HEK293 (cell line): ENCODE results near the gene AFF4.
"Not testable (repeated sequence)": the region's sequence is repeated elsewhere in the genome, so short reads cannot be mapped to it uniquely, and the experiment has no call there.

Source experiments
- CTCF ChIA-PET: fragments of 350-600 bp; formaldehyde crosslinking; extraction: SDS; loops from one replicate; lab custom pipeline; 2021; ENCODE audit warnings: antibody characterized with exemption; lab: Yijun Ruan, JAX
- POLR2A ChIA-PET: fragments of 300-600 bp; formaldehyde crosslinking; extraction: SDS; loops from one replicate; lab custom pipeline; 2020; ENCODE audit warnings: antibody characterized with exemption, inconsistent platforms; lab: Yijun Ruan, JAX
- H3K27ac ChIP-seq: fragments of 200-500 bp; sonication (Bioruptor generic); 2 replicates; pipeline ENCODE4 v1.5.1; 2014; ENCODE audit warnings: low read depth, low read length, control low read depth, inconsistent platforms; ENCODE audit errors: extremely low read depth
- H3K36me3 ChIP-seq, 2 experiments: fragments of 200-500 bp in 1 of 2; sonication (Bioruptor generic) in 1 of 2; 1 replicate in 1 of 2; 2 replicates in 1 of 2; pipeline ENCODE4 v1.5.1; 2014 to 2017; ENCODE audit warnings: inconsistent platforms in 2 of 2, low read length in 2 of 2; ENCODE audit not compliant: control insufficient read depth in 2 of 2, insufficient read depth in 1 of 2
- H3K4me1 ChIP-seq: fragments of 200-500 bp; sonication (Bioruptor generic); 2 replicates; pipeline ENCODE4 v1.5.1; 2014; ENCODE audit warnings: mild to moderate bottlenecking, low read length, inconsistent platforms; ENCODE audit not compliant: control insufficient read depth, insufficient read depth
- H3K4me3 ChIP-seq: 2 replicates; pipeline ENCODE4 v1.5.1; 2011; ENCODE audit warnings: low read depth, mild to moderate bottlenecking, control low read depth, low read length, moderate library complexity
- H3K9me3 ChIP-seq: fragments of 200-500 bp; sonication (Bioruptor generic); 2 replicates; pipeline ENCODE4 v1.5.1; 2014; ENCODE audit warnings: low read depth, low read length, inconsistent platforms; ENCODE audit not compliant: control insufficient read depth, insufficient read depth
- OSR2 ChIP-seq: fragments of 450-650 bp; formaldehyde crosslinking; IDR thresholded peaks from 2 replicates; pipeline ENCODE4 v1.5.1; 2016; ENCODE audit warnings: missing biosample characterization, missing genetic modification characterization
- PRDM10 ChIP-seq: fragments of 450-650 bp; formaldehyde crosslinking; IDR thresholded peaks from 2 replicates; pipeline ENCODE4 v1.5.1; 2016; ENCODE audit warnings: missing biosample characterization, missing genetic modification characterization
- SP3 ChIP-seq: fragments of 450-650 bp; formaldehyde crosslinking; IDR thresholded peaks from 2 replicates; pipeline ENCODE4 v1.5.1; 2016; ENCODE audit warnings: missing biosample characterization, missing genetic modification characterization
- SP7 ChIP-seq: fragments of 450-650 bp; formaldehyde crosslinking; IDR thresholded peaks from 2 replicates; pipeline ENCODE4 v1.5.1; 2016; ENCODE audit warnings: missing biosample characterization, missing genetic modification characterization
- WT1 ChIP-seq: fragments of 450-650 bp; formaldehyde crosslinking; IDR thresholded peaks from 2 replicates; pipeline ENCODE4 v1.5.1; 2016; ENCODE audit warnings: missing biosample characterization, missing genetic modification characterization
- ZIC2 ChIP-seq: fragments of 450-650 bp; formaldehyde crosslinking; IDR thresholded peaks from 2 replicates; pipeline ENCODE4 v1.5.1; 2016; ENCODE audit warnings: missing biosample characterization, missing genetic modification characterization
- ZNF121 ChIP-seq: fragments of 450-650 bp; formaldehyde crosslinking; IDR thresholded peaks from 2 replicates; pipeline ENCODE4 v1.5.1; 2016; ENCODE audit warnings: missing biosample characterization, missing genetic modification characterization
- ZNF2 ChIP-seq: fragments of 450-650 bp; formaldehyde crosslinking; IDR thresholded peaks from 2 replicates; pipeline ENCODE4 v1.5.1; 2016; ENCODE audit warnings: missing biosample characterization, missing genetic modification characterization
- ZNF394 ChIP-seq: fragments of 450-650 bp; formaldehyde crosslinking; IDR thresholded peaks from 2 replicates; pipeline ENCODE4 v1.5.1; 2016; ENCODE audit warnings: missing biosample characterization, missing genetic modification characterization, mild to moderate bottlenecking, moderate library complexity, borderline replicate concordance
- ZNF514 ChIP-seq: fragments of 450-650 bp; formaldehyde crosslinking; IDR thresholded peaks from 2 replicates; pipeline ENCODE4 v1.5.1; 2016; ENCODE audit warnings: missing biosample characterization, missing genetic modification characterization
- ZNF664 ChIP-seq: fragments of 450-650 bp; formaldehyde crosslinking; IDR thresholded peaks from 2 replicates; pipeline ENCODE4 v1.5.1; 2016; ENCODE audit warnings: missing biosample characterization, missing genetic modification characterization
- TF ChIP-seq, protein P1 (sequence below): fragments of 450-650 bp; formaldehyde crosslinking; IDR thresholded peaks from 2 replicates; pipeline ENCODE4 v1.5.1; 2017; ENCODE audit warnings: missing biosample characterization, missing genetic modification characterization

The AFF4 gene

DNA sequence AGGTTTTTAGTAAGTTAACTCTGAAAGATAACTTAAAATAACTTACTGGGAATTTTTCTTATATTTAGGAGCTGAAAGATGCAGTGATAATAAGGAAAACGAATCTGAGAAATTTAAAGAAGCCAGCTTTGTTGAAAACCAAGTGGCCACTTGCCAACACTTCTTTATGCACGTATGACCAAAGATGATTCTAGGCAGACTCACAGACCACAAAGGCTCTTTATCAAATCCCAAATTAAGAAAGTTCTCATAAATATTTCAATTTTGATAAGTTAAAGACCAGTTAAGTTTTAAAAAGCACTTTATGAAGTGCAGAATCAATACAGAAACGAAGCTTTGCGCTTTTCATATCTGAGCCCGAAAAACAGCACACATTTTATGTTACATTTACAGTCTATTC lies 1.5 kb downstream of the AFF4 start (continued):
- no peak for TF ChIP-seq ZIC2 (tag by site-specific recombination)

DNA sequence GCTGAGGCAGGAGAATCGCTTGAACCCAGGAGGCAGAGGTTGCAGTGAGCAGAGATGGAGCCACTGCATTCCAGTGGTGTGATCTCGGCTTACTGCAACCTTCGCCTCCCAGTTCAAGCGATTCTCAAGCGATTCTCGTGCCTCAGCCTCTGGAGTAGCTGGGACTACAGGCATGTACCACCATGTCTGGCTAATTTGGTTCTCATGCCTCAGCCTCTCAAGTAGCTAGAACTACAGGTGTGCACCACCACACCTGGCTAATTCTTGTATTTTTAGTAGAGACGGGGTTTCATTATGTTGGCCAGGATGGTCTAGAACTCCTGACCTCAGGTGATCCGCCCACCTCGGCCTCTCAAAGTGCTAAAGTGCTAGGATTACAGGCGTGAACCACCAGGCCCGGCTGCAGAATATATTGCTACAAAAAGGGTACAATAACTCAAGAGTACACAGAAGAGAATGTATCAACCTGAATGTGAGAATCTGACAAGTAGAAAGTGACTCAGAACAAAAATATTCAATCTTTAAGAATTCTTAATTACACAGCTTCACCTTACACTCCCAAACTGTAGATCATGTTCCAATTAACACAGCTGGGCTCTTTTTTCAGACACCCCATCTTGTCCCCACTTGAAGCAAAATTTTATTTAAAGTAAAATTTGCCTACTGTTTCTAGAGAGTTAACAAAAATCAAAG lies 2.2 kb downstream of the AFF4 start:
- POLR2A ChIA-PET: interaction anchor here (2.6 to 3.9 kb wide), 2 partner anchors 15 to 91 kb away, joined by 13 to 23 read pairs; partner anchors contain the start of gene HSPA4
- H3K9me3 ChIP-seq, H3K4me1 ChIP-seq, H3K36me3 ChIP-seq, H3K27ac ChIP-seq: not testable (repeated sequence)
- H3K4me3 ChIP-seq: peak overlapping the region; percentile 79
- CTCF ChIA-PET: interaction anchor here (0.7 kb wide), 1 partner anchor 459 kb away, joined by 5 read pairs; no protein-coding TSS in a partner anchor
- TF ChIP-seq ZNF394 (tag by site-specific recombination) (peak; percentile 63; the same call in 1 of the 2 replicates), WT1 (tag by site-specific recombination) (0 out of 2 replicates have a peak, but pooled peaks have one; percentile 16)

GRCh38 chr5:132956166-132956799 lies 7.2 kb downstream of the AFF4 start:
- POLR2A ChIA-PET, CTCF ChIA-PET: not testable (repeated sequence)

DNA sequence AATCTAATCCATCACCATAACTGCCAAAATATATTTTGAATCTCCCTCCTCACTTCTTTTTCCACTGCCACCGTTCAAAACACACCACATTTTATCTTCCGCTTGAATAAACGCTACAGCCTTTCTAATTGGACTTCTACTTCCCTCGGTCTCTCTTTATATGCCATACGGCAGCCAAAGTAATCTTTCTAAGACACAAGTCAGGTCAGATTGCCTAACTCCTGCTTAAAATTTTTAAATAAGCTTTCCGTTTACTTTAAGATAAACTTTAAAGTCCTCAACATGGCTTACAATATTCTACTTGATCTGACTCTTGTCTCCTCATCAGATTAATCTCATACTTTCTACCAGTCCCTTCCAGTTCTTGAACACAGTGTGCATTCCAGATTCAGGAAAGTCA lies 9.7 kb downstream of the AFF4 start:
- H3K9me3 ChIP-seq: no peaks in the 10 kb centered on the region
- no peak overlapping the region for H3K27ac ChIP-seq
- peaks cover 8 to 25% of the 10 kb centered on the region in 2 experiments; a peak in 2 of 3 replicates for H3K36me3 ChIP-seq
- no peak overlapping the region for H3K4me3 ChIP-seq
- CTCF ChIA-PET: interaction anchor here (0.7 kb wide), 2 partner anchors 79 to 245 kb away, joined by 3 read pairs; no protein-coding TSS in a partner anchor
- POLR2A ChIA-PET: interaction anchor here (1.6 kb wide), 1 partner anchor 9 kb away, joined by 8 read pairs; the partner anchor contains the start of gene AFF4
- peaks cover 5% of the 10 kb centered on the region; the same call in 1 of the 2 replicates for H3K4me1 ChIP-seq
- TF ChIP-seq ZNF2 (tag by site-specific recombination) (no peak), ZNF514 (tag by site-specific recombination) (no peak), SP3 (tag by site-specific recombination) (no peak), SP7 (tag by site-specific recombination) (no peak), OSR2 (tag by site-specific recombination) (peak; percentile 32; the same call in 1 of the 2 replicates), PRDM10 (tag by site-specific recombination) (no peak)
- TF ChIP-seq, protein P1, sequence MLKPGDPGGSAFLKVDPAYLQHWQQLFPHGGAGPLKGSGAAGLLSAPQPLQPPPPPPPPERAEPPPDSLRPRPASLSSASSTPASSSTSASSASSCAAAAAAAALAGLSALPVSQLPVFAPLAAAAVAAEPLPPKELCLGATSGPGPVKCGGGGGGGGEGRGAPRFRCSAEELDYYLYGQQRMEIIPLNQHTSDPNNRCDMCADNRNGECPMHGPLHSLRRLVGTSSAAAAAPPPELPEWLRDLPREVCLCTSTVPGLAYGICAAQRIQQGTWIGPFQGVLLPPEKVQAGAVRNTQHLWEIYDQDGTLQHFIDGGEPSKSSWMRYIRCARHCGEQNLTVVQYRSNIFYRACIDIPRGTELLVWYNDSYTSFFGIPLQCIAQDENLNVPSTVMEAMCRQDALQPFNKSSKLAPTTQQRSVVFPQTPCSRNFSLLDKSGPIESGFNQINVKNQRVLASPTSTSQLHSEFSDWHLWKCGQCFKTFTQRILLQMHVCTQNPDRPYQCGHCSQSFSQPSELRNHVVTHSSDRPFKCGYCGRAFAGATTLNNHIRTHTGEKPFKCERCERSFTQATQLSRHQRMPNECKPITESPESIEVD (tag by site-specific recombination): peak; percentile 35; the same call in 1 of the 2 replicates

More at GRCh38 chr5:132956166-132956799, 7.2 kb downstream of the AFF4 start:
- H3K27ac ChIP-seq, H3K4me1 ChIP-seq, H3K9me3 ChIP-seq, H3K4me3 ChIP-seq: not testable (repeated sequence)
- TF ChIP-seq ZNF664 (peak; percentile 62; the same call in 1 of the 2 replicates), ZNF121 (tag by site-specific recombination) (peak; percentile 82)
- peaks cover 8 to 30% of the 10 kb centered on the region in 2 experiments; a peak in 2 of 3 replicates for H3K36me3 ChIP-seq
